WTC11 (cell line): ENCODE data around the gene CCL26. TPM values are rescaled to one million over a fixed set of nuclear protein-coding genes. Genes with fewer than 3 reads are reported as not detected.

Experiments used
- ATAC-seq: fragments of 200-7000 bp; cut with Tn5 transposase; 2 replicates; pipeline ENCODE4 v1.10.0; 2021; ENCODE audit warnings: mild to moderate bottlenecking, moderate library complexity
- CTCF ChIA-PET: fragments of 300-600 bp; sonication (Branson Sonifier 250); formaldehyde crosslinking; loops from one replicate; lab custom pipeline; 2021; ENCODE audit warnings: antibody characterized with exemption; lab: Charles Lee
- POLR2A ChIA-PET: fragments of 350-600 bp; sonication (Branson Sonifier 250); formaldehyde crosslinking; loops from one replicate; lab custom pipeline; 2021; ENCODE audit warnings: antibody characterized with exemption; lab: Charles Lee
- DNase-seq: peaks from one replicate; pipeline ENCODE4 v3.0.0; 2021; ENCODE audit warnings: low spot score
- H3K27ac Mint-ChIP-seq: 2 replicates; pipeline ENCODE4 v1.8.0; 2021; ENCODE audit warnings: mixed read lengths
- H3K27me3 Mint-ChIP-seq: 2 replicates; pipeline ENCODE4 v1.8.0; 2021; ENCODE audit warnings: low read depth, mild to moderate bottlenecking, moderate library complexity, mixed read lengths
- H3K36me3 Mint-ChIP-seq: 2 replicates; pipeline ENCODE4 v1.8.0; 2021; ENCODE audit warnings: mixed read lengths
- H3K4me1 Mint-ChIP-seq: 2 replicates; pipeline ENCODE4 v1.8.0; 2022; ENCODE audit warnings: mixed read lengths
- H3K4me3 Mint-ChIP-seq: 2 replicates; pipeline ENCODE4 v1.8.0; 2021; ENCODE audit warnings: mild to moderate bottlenecking, moderate library complexity, mixed read lengths
- H3K9me3 Mint-ChIP-seq: 2 replicates; pipeline ENCODE4 v1.8.0; 2021; ENCODE audit warnings: mixed read lengths
- ATF3 ChIP-seq: sonication (generic); formaldehyde crosslinking; conservative IDR thresholded peaks from 2 replicates; pipeline ENCODE4 v1.8.1; 2022; ENCODE audit warnings: mild to moderate bottlenecking, missing genetic modification reagents
- ATF6 ChIP-seq: sonication (generic); formaldehyde crosslinking; IDR thresholded peaks from 2 replicates; pipeline ENCODE4 v1.8.1; 2023; ENCODE audit warnings: mild to moderate bottlenecking, missing genetic modification reagents
- CREB1 ChIP-seq: sonication (generic); formaldehyde crosslinking; IDR thresholded peaks from 2 replicates; pipeline ENCODE4 v1.8.0; 2023; ENCODE audit warnings: mild to moderate bottlenecking, missing genetic modification reagents
- FOXP4 ChIP-seq: sonication (generic); formaldehyde crosslinking; IDR thresholded peaks from 2 replicates; pipeline ENCODE4 v1.8.0; 2022; ENCODE audit warnings: mild to moderate bottlenecking, missing genetic modification reagents
- NFATC4 ChIP-seq: fragments of 250-450 bp; sonication (Bioruptor Pico); IDR thresholded peaks from 2 replicates; pipeline ENCODE4 v1.9.0; 2021; ENCODE audit warnings: mild to moderate bottlenecking
- NFE2L1 ChIP-seq: sonication (generic); formaldehyde crosslinking; IDR thresholded peaks from 2 replicates; pipeline ENCODE4 v1.8.1; 2023; ENCODE audit warnings: missing genetic modification reagents
- NR1H2 ChIP-seq: sonication (generic); formaldehyde crosslinking; IDR thresholded peaks from 2 replicates; pipeline ENCODE4 v1.9.0; 2021; ENCODE audit warnings: mild to moderate bottlenecking, moderate library complexity, missing genetic modification reagents
- SOX15 ChIP-seq: fragments of 250-450 bp; sonication (Bioruptor Pico); IDR thresholded peaks from 2 replicates; pipeline ENCODE4 v1.9.0; 2021; ENCODE audit warnings: mild to moderate bottlenecking
- TEAD4 ChIP-seq: sonication (generic); formaldehyde crosslinking; IDR thresholded peaks from 2 replicates; pipeline ENCODE4 v1.8.0; 2022; ENCODE audit warnings: mild to moderate bottlenecking, missing genetic modification reagents
- ZNF263 ChIP-seq: sonication (generic); formaldehyde crosslinking; IDR thresholded peaks from 2 replicates; pipeline ENCODE4 v1.8.1; 2022; ENCODE audit warnings: low read depth, mild to moderate bottlenecking, moderate library complexity, missing genetic modification reagents
- ZNF317 ChIP-seq: sonication (generic); formaldehyde crosslinking; IDR thresholded peaks from 2 replicates; pipeline ENCODE4 v1.8.1; 2023; ENCODE audit warnings: low read depth, mild to moderate bottlenecking, moderate library complexity, missing genetic modification reagents, borderline replicate concordance
- ZNF423 ChIP-seq: fragments of 250-450 bp; sonication (Bioruptor Pico); IDR thresholded peaks from 2 replicates; pipeline ENCODE4 v2.1.2; 2022; ENCODE audit warnings: mild to moderate bottlenecking, moderate library complexity
- ZNF532 ChIP-seq: fragments of 250-450 bp; sonication (Bioruptor Pico); IDR thresholded peaks from 2 replicates; pipeline ENCODE4 v1.9.0; 2021; ENCODE audit warnings: mild to moderate bottlenecking, borderline replicate concordance
- total RNA-seq: library from RNA; stranded (reverse); gene quantifications from 3 replicates; pipeline ENCODE4 v1.2.3, GENCODE V29; 2021
- TF ChIP-seq, protein P1 (sequence below): fragments of 250-450 bp; sonication (Bioruptor Pico); IDR thresholded peaks from 2 replicates; pipeline ENCODE4 v1.9.0; 2021; ENCODE audit warnings: moderate library complexity, mild to moderate bottlenecking, inconsistent platforms, borderline replicate concordance
- TF ChIP-seq, protein P2 (sequence below): sonication (generic); formaldehyde crosslinking; IDR thresholded peaks from 2 replicates; pipeline ENCODE4 v1.8.1; 2022; ENCODE audit warnings: mild to moderate bottlenecking, missing genetic modification reagents, moderate library complexity, borderline replicate concordance
- TF ChIP-seq, protein P3 (sequence below): sonication (generic); formaldehyde crosslinking; IDR thresholded peaks from 2 replicates; pipeline ENCODE4 v1.8.1; 2022; ENCODE audit warnings: mild to moderate bottlenecking, moderate library complexity, missing genetic modification reagents
- TF ChIP-seq, protein P4 (sequence below): sonication (generic); formaldehyde crosslinking; IDR thresholded peaks from 2 replicates; pipeline ENCODE4 v1.8.1; 2023; ENCODE audit warnings: mild to moderate bottlenecking, missing genetic modification reagents, moderate library complexity

Gene CCL26
- total RNA-seq, 1 experiment from 2014 or later = 9.8 TPM

DNA sequence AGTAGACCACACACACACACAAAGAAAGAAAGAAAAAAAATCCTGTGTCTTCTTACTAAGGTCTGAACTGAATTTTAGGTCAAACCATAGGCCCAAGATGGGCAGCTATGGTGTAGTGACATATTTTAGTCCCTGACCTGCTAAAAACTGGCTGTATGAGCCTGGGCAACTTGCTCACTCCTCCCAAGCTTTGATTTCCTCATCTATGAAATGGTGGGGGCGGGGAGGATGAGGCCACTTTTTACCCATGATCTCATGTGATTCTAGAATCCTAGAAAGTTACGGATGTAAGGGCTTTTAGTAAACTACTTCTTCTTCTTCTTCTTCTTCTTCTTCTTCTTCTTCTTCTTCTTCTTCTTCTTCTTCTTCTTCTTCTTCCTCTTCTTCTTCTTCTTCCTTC, 47.7 kb upstream of the CCL26 start:
- TF ChIP-seq CREB1 (CRISPR knock-in tag) = no peak
- no peak for DNase-seq
- H3K36me3 Mint-ChIP-seq = no peaks in the 10 kb centered on the region
- CTCF ChIA-PET = interaction anchor here (0.6 kb wide), 1 partner anchor 690 kb away, joined by 3 read pairs; no protein-coding TSS in a partner anchor
- no peak for ATAC-seq
- no peak overlapping the region for H3K4me3 Mint-ChIP-seq
- POLR2A ChIA-PET = no interaction called here
- H3K27me3 Mint-ChIP-seq = peaks cover 13% of the 10 kb centered on the region; the same call in 1 of the 2 replicates
- no peaks in the 10 kb centered on the region for H3K4me1 Mint-ChIP-seq
- no peak overlapping the region for H3K27ac Mint-ChIP-seq
- H3K9me3 Mint-ChIP-seq = peaks cover 4% of the 10 kb centered on the region; the same call in 1 of the 2 replicates

- H3K4me1 Mint-ChIP-seq = no peaks in the 10 kb centered on the region
- H3K27ac Mint-ChIP-seq = no peak overlapping the region
- H3K27me3 Mint-ChIP-seq = peaks cover 11% of the 10 kb centered on the region; the same call in 1 of the 2 replicates
- ATAC-seq (no peak), DNase-seq (no peak)
- TF ChIP-seq NFE2L1 (CRISPR knock-in tag) = no peak
- TF ChIP-seq ZNF423 (CRISPR knock-in tag) = no peak
- TF ChIP-seq ATF3 = no peak
- TF ChIP-seq, protein P1, sequence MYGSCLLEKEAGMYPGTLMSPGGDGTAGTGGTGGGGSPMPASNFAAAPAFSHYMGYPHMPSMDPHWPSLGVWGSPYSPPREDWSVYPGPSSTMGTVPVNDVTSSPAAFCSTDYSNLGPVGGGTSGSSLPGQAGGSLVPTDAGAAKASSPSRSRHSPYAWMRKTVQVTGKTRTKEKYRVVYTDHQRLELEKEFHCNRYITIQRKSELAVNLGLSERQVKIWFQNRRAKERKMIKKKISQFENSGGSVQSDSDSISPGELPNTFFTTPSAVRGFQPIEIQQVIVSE = no peak
- TF ChIP-seq FOXP4 = no peak
- TF ChIP-seq TEAD4 (CRISPR knock-in tag) = no peak
- TF ChIP-seq ZNF263 (CRISPR knock-in tag) = no peak
- no peak for TF ChIP-seq ATF6 (CRISPR knock-in tag)
- no peak for TF ChIP-seq ZNF317 (CRISPR knock-in tag)
- TF ChIP-seq, protein P2, sequence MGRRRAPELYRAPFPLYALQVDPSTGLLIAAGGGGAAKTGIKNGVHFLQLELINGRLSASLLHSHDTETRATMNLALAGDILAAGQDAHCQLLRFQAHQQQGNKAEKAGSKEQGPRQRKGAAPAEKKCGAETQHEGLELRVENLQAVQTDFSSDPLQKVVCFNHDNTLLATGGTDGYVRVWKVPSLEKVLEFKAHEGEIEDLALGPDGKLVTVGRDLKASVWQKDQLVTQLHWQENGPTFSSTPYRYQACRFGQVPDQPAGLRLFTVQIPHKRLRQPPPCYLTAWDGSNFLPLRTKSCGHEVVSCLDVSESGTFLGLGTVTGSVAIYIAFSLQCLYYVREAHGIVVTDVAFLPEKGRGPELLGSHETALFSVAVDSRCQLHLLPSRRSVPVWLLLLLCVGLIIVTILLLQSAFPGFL (CRISPR knock-in tag) = no peak
- ChIA-PET CTCF (no interaction called here), POLR2A (no interaction called here)
- peaks cover 4% of the 10 kb centered on the region; the same call in 1 of the 2 replicates for H3K9me3 Mint-ChIP-seq
- no peaks in the 10 kb centered on the region for H3K36me3 Mint-ChIP-seq
- no peak overlapping the region for H3K4me3 Mint-ChIP-seq
Observed at GRCh38 chr7:75818472-75818871, 46.5 kb upstream of the CCL26 start.

DNA sequence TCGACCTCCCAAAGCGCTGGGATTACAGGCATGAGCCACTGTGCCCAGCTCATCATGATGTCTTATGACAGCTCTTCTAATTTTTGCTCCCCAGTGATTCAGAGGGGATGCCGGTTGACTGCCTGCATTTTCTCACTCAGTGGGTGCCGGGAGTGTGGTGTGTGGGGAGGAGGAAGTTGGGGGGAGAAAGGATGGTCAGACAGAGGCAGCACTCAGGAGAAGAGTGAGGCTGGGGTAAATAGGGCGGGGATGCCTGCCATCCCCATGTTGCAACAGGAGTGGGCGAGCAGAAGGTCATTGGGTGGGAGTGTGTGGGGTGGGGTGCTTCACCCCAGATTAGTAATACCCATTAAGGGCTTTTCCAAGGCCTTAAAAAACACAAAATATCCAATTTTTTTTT, 45.1 kb upstream of the CCL26 start:
- Mint-ChIP-seq H3K4me1 (no peaks in the 10 kb centered on the region), H3K4me3 (no peak overlapping the region), H3K27ac (no peak overlapping the region), H3K9me3 (peaks cover 4% of the 10 kb centered on the region; the same call in 1 of the 2 replicates), H3K27me3 (peaks cover 6% of the 10 kb centered on the region; the same call in 1 of the 2 replicates), H3K36me3 (no peaks in the 10 kb centered on the region)
- ATAC-seq (no peak), DNase-seq (no peak)
- ChIA-PET CTCF (no interaction called here), POLR2A (interaction anchor here (0.7 kb wide), 1 partner anchor 7 kb away, joined by 6 read pairs; no protein-coding TSS in a partner anchor)
- TF ChIP-seq SOX15 (CRISPR knock-in tag) = no peak
- TF ChIP-seq, protein P3, sequence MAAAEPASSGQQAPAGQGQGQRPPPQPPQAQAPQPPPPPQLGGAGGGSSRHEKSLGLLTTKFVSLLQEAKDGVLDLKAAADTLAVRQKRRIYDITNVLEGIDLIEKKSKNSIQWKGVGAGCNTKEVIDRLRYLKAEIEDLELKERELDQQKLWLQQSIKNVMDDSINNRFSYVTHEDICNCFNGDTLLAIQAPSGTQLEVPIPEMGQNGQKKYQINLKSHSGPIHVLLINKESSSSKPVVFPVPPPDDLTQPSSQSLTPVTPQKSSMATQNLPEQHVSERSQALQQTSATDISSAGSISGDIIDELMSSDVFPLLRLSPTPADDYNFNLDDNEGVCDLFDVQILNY (CRISPR knock-in tag) = no peak
- no peak for TF ChIP-seq ZNF263 (CRISPR knock-in tag)
- no peak for TF ChIP-seq ZNF532
- TF ChIP-seq NR1H2 (CRISPR knock-in tag) = no peak
- TF ChIP-seq, protein P4, sequence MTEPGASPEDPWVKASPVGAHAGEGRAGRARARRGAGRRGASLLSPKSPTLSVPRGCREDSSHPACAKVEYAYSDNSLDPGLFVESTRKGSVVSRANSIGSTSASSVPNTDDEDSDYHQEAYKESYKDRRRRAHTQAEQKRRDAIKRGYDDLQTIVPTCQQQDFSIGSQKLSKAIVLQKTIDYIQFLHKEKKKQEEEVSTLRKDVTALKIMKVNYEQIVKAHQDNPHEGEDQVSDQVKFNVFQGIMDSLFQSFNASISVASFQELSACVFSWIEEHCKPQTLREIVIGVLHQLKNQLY (CRISPR knock-in tag) = no peak
- TF ChIP-seq NFATC4 = no peak
